GM18499 (cell line): Measurements from ENCODE around the gene FANCC.

Experiments
- ATAC-seq: cut with Tn5 transposase; IDR thresholded peaks from one replicate; pipeline ENCODE4 v1.9.1; 2021; ENCODE audit warnings: moderate number of reproducible peaks; ENCODE audit not compliant: insufficient read depth, unreplicated experiment

FANCC gene

DNA sequence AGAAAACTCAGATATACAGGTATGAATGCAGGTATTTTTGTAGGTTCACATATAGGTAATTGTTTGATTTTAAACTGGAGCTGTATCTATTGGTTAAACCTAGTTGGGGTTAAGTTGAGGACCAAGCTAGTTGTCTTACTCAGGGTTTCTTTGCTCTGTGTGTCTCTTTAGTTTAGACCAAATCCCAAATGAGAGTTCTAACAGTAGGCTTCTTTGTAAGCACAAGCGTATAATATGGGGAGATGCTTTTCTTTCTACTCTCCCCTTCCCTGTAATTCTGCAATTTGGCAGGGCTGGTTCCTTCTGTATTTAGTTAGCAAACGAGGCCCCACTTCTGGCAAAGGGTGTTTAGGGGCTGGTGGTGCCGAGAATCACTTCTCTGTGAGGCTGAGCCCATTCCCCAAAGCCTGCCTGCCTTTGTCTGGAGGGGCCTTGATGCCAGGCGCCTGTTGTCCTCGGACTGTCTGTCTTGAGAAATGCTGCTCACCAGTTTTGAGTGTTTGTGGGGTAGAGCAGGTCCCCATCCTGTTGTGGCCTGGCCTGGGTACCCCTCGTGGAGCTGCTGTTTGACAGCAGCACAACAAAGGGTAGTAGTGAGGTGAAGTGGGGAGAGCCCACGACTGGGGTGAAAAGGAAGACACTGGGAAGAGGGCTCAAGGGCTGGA lies 259.3 kb downstream of the FANCC start:
- ATAC-seq, result no peak

DNA sequence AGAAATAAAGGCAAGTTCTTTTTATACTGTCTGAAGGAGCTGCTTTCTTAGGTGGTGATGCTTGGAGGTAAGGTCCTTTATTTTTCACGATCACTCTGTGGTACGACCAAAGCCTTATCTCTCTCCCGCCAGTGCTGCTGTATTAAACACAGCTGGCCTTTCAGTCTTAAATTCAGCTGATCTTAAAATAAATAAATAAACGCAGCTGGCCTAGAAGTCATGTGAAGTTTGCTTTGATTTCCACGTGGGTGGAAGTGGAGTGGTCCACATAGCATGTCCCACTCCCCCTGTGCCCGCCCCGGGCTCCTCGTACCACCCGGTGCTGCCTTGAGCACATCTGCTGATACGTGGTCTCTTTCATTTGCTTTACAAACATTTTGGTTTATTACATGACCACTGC lies 260.4 kb downstream of the FANCC start:
- ATAC-seq, result no peak

DNA sequence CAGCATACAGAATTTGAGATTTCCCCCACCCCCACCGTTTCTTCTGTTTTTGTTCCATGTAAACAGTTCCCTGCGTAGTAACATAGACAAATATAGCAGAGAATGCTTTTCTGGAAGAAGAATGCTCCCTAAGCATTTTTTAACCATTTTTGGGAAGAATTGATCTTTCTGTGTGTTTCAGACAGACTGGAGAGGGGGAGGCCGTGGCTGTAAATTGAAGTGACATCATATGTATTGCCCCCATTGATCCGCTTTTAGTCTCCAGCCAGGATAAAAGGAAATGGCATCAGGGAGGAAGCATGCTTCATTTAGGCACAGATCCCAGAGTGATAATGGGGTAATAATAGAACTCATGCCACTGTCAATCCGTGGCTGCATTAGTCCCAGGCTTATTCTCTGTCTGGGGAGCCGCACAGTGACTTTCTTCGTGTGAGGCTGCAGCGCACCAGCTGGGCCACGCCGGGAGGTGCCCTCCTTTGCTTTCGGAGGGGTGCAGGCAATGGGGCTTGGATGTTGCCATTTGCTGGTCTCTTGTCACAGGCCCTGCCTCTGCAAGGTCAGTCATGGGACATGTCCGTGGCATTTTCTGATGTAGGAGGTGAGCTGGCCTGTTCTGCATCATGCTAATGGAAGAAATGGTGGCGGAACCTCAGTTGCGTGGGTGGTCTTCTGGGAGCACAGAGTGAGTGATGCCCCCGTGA lies 261.5 kb downstream of the FANCC start:
- no peak for ATAC-seq

DNA sequence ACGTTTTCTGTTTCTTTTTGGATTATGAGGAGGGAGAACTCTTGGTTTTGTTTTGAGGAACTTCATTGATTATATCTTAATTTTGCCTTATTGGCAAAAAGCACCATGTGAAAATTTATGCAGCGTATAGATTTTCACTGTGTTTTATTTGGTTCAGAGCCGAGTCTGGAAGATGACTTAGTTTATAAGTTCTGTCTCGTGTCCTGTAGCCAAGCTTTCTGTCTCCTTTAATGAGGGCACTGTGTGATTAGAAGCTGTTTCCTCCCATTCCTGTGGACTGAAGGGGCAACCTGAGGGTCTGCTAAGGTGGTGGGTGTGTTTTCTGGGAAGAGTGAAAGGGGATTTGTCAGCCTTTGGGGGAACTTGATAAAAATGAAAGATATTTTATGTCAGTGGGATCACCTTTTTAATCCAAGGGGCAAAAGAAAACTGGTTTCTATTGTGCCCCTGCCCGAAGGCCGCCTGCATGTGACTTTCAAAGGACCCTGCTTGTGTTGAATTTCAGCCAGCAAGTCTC lies 262.1 kb downstream of the FANCC start:
- no peak for ATAC-seq

DNA sequence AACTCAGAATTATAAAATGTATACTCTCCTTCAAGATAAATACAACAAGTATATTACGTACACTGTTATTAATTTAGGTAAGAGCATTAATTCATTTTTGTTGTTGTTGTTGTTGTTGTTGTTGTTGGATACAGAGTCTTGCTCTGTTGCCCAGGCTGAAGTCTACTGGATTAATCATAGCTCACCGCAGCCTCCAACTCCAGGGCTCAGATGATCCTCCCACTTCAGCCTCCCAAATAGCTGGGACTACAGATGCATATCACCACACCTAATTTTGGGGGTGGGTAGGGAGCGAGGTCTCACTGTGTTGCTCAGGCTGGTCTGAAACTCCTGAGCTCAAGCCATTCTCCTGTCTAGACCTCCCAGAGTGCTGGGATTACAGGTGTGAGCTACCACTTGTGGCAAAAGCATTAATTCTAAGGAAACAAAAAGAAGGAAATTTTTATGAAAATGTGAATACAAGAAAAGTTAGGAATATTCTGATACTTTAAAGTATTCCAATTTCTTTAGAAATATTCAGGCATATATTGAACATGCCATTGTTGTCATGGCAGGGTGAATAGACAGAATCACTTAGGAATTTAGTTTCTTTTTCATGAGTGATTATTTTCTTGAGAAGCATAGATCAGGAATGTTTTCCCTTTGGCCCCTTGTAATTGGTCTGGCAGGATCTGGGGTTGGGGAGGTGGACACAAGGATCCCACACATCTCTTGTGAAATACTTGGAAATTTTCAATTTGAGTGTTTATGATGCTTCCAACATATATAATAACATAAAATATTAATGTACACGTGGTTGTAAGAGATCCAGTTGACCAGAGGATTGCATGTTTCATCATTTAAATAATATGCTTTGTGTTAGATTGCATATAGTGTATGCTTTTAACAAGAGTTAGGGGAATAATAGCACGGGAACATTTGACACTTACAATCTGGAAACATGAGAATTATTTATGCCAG lies 263.6 kb downstream of the FANCC start:
- ATAC-seq, result no peak

DNA sequence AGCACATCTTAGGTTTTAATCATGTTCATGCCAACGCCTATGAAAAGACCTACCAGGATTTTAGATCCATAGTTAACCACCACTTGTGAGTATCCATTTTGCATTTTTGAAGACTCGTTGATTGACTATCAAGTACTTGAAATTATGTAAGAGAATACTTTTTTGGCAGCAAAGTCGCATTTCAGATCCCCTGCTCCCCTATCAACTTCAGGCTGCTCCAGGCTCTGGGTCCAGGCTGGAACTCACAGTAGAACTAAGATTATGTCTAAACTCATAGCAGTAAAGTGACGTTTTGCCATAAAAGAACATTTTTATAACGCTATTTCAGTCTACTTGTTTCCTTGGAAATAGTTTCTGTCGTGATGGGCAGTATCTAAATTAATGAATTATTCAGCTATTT lies 267.7 kb downstream of the FANCC start:
- ATAC-seq, result no peak
